Loucy (cell line): ENCODE measurements around the gene CORO1A.

Experiments used
- H2AFZ ChIP-seq: fragments of 200-600 bp; sonication (generic); 2 replicates; pipeline ENCODE4 v1.6.0; 2016; ENCODE audit warnings: antibody characterized with exemption, mild to moderate bottlenecking, low read length, moderate library complexity
- H3F3A ChIP-seq: fragments of 200-600 bp; 2 replicates; pipeline ENCODE4 v1.6.0; 2016; ENCODE audit warnings: antibody characterized with exemption, low read depth, mild to moderate bottlenecking
- H3K27me3 ChIP-seq: fragments of 200-600 bp; sonication (generic); 2 replicates; pipeline ENCODE4 v1.6.1; 2014; ENCODE audit warnings: low read length, mild to moderate bottlenecking; ENCODE audit not compliant: insufficient read depth, poor library complexity, severe bottlenecking
- H3K36me3 ChIP-seq: fragments of 200-600 bp; sonication (generic); 2 replicates; pipeline ENCODE4 v1.6.1; 2016; ENCODE audit warnings: low read length; ENCODE audit not compliant: insufficient read depth
- H3K4me1 ChIP-seq: fragments of 200-600 bp; sonication (generic); 2 replicates; pipeline ENCODE4 v1.5.1; 2014; ENCODE audit warnings: low read length, mild to moderate bottlenecking; ENCODE audit not compliant: insufficient read depth, poor library complexity, severe bottlenecking
- H3K4me2 ChIP-seq: fragments of 200-600 bp; sonication (generic); 2 replicates; pipeline ENCODE4 v1.6.0; 2014; ENCODE audit warnings: antibody characterized with exemption, low read length, low read depth, mild to moderate bottlenecking; ENCODE audit not compliant: poor library complexity, severe bottlenecking
- H3K4me3 ChIP-seq: fragments of 200-600 bp; sonication (generic); 2 replicates; pipeline ENCODE4 v1.5.1; 2014; ENCODE audit warnings: low read length, mild to moderate bottlenecking, mixed read lengths; ENCODE audit not compliant: poor library complexity, severe bottlenecking
- H3K79me2 ChIP-seq: fragments of 200-600 bp; sonication (generic); 2 replicates; pipeline ENCODE4 v1.6.1; 2014; ENCODE audit warnings: low read length; ENCODE audit not compliant: insufficient read depth
- H3K9ac ChIP-seq: fragments of 200-600 bp; sonication (generic); 2 replicates; pipeline ENCODE4 v1.6.0; 2014; ENCODE audit warnings: mild to moderate bottlenecking, low read depth, low read length, moderate library complexity; ENCODE audit not compliant: poor library complexity, severe bottlenecking
- H3K9me2 ChIP-seq: fragments of 200-600 bp; sonication (generic); replicated peaks from 2 replicates; pipeline ENCODE4 v1.6.1; 2016; ENCODE audit warnings: low read depth, low read length, mixed read lengths
- H3K9me3 ChIP-seq: fragments of 200-600 bp; sonication (generic); 2 replicates; pipeline ENCODE4 v1.6.1; 2014; ENCODE audit warnings: mild to moderate bottlenecking, antibody characterized with exemption, low read length, low read depth; ENCODE audit not compliant: insufficient read depth
- H4K20me1 ChIP-seq: fragments of 200-600 bp; sonication (generic); 2 replicates; pipeline ENCODE4 v1.6.0; 2014; ENCODE audit warnings: antibody characterized with exemption, low read length, mild to moderate bottlenecking; ENCODE audit not compliant: insufficient read depth, poor library complexity, severe bottlenecking
- CTCF ChIP-seq: fragments of 200-600 bp; sonication (generic); conservative IDR thresholded peaks from 2 replicates; pipeline ENCODE4 v1.5.1; 2014; ENCODE audit warnings: mild to moderate bottlenecking, antibody characterized with exemption, low read length
- EZH2phosphoT487 ChIP-seq: fragments of 200-600 bp; IDR thresholded peaks from 2 replicates; pipeline ENCODE4 v1.6.1; 2018; ENCODE audit warnings: antibody characterized with exemption, mild to moderate bottlenecking, moderate library complexity, borderline replicate concordance

CORO1A gene

GRCh38 chr16:30143347-30143702 is 40.1 kb upstream of the CORO1A start:
- no peaks in the 10 kb centered on the region for H4K20me1 ChIP-seq
- H2AFZ ChIP-seq, result peak overlapping the region; percentile 63; the same call in 1 of the 2 replicates
- no peaks in the 10 kb centered on the region for H3K27me3 ChIP-seq
- no peaks in the 10 kb centered on the region for H3F3A ChIP-seq
- no peak overlapping the region for H3K4me3 ChIP-seq
- no peaks in the 10 kb centered on the region for H3K79me2 ChIP-seq
- H3K9me2 ChIP-seq, result no peaks in the 10 kb centered on the region
- H3K9me3 ChIP-seq, result no peaks in the 10 kb centered on the region
- no peaks in the 10 kb centered on the region for H3K36me3 ChIP-seq
- H3K4me1 ChIP-seq, result no peaks in the 10 kb centered on the region
- no peak overlapping the region for H3K9ac ChIP-seq
- no peak overlapping the region for H3K4me2 ChIP-seq
- TF ChIP-seq CTCF (no peak), EZH2phosphoT487 (no peak)

DNA sequence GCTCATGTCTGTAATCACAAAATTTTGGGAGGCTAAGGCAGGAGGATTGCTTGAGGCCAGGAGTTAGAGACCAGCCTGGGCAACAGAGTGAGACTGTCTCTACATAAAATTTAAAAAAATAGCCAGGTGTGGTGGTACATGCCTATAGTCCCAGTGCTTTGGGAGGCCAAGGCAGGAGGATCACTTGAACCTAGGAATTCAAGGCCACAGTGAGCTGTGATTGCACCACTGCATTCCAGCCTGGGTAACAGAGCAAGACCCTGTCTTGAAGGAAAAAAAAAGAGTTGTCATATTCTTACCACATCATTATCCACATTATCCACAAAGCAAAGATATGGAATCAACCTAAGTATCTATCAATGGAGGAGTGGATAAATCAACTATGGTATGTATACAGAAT is 39.4 kb upstream of the CORO1A start:
- Histone ChIP-seq H3K4me1 (no peaks in the 10 kb centered on the region), H3K27me3 (no peaks in the 10 kb centered on the region), H3K36me3 (no peaks in the 10 kb centered on the region), H3K4me3 (no peak overlapping the region), H3K9me3 (0 out of 2 replicates have a peak, but pooled peaks cover 2% of the 10 kb centered on the region), H3F3A (no peaks in the 10 kb centered on the region), H4K20me1 (no peaks in the 10 kb centered on the region), H3K9ac (no peak overlapping the region), H3K79me2 (no peaks in the 10 kb centered on the region), H3K4me2 (no peak overlapping the region), H2AFZ (no peak overlapping the region), H3K9me2 (no peaks in the 10 kb centered on the region)
- TF ChIP-seq CTCF (no peak), EZH2phosphoT487 (no peak)

DNA sequence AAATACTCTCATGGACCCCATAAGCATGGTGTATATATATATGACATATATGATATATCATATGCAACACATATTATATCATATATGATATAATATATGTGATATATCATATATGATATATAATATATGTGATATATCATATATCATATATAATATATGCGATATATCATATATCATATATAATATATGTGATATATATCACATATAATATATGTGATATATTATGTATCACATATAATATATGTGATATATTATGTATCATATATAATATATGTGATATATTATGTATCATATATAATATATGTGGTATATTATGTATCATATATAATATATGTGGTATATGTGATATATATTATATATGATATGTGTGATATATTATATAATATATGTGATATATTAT is 38.5 kb upstream of the CORO1A start:
- H3K36me3 ChIP-seq, result no peaks in the 10 kb centered on the region
- H3K9me2 ChIP-seq, result no peaks in the 10 kb centered on the region
- no peak overlapping the region for H3K4me2 ChIP-seq
- peaks cover 8% of the 10 kb centered on the region for H3K9me3 ChIP-seq
- no peak overlapping the region for H3K4me3 ChIP-seq
- H3K27me3 ChIP-seq, result no peaks in the 10 kb centered on the region
- H3K9ac ChIP-seq, result no peak overlapping the region
- no peak overlapping the region for H2AFZ ChIP-seq
- H3F3A ChIP-seq, result no peaks in the 10 kb centered on the region
- no peaks in the 10 kb centered on the region for H3K4me1 ChIP-seq
- no peaks in the 10 kb centered on the region for H3K79me2 ChIP-seq
- TF ChIP-seq EZH2phosphoT487 (no peak), CTCF (no peak)
- H4K20me1 ChIP-seq, result no peaks in the 10 kb centered on the region
